PC-3 (cell line): ENCODE results near the gene CUL4A. TPM values are rescaled to one million over a fixed set of nuclear protein-coding genes. Genes with fewer than 3 reads are reported as not detected.

ENCODE experiments used
- ATAC-seq: fragments of 200-7000 bp; cut with Tn5 transposase; 2 replicates; pipeline ENCODE4 v1.9.1; 2020; ENCODE audit warnings: mild to moderate bottlenecking, moderate library complexity
- BruUV-seq: library from RNA; stranded (reverse); fragments of 400-500 nt; replicated peaks from 2 replicates; lab custom pipeline; 2021; lab: Mats Ljungman, UMichigan
- CTCF ChIA-PET: fragments of 300-600 bp; sonication (Branson Sonifier 250); formaldehyde crosslinking; loops from one replicate; lab custom pipeline; 2022; ENCODE audit warnings: antibody characterized with exemption; lab: Charles Lee
- POLR2A ChIA-PET: fragments of 300-600 bp; sonication (Branson Sonifier 250); formaldehyde crosslinking; loops from one replicate; lab custom pipeline; 2022; ENCODE audit warnings: antibody characterized with exemption; ENCODE audit not compliant: unreplicated experiment; lab: Charles Lee
- DNase-seq: peaks from one replicate; pipeline ENCODE4 v3.0.0-alpha.2; 2015
- H2AFZ ChIP-seq: fragments of 300-600 bp; sonication (generic); 2 replicates; pipeline ENCODE4 v1.6.0; 2016; ENCODE audit warnings: antibody characterized with exemption, low read length
- H3F3A ChIP-seq: fragments of 300-600 bp; sonication (generic); one replicate; pipeline ENCODE4 v1.6.0; 2017; ENCODE audit warnings: antibody characterized with exemption, low read length, control low read depth, mild to moderate bottlenecking; ENCODE audit not compliant: unreplicated experiment
- H3K27ac ChIP-seq: fragments of 300-600 bp; sonication (generic); 2 replicates; pipeline ENCODE4 v1.5.1; 2016; ENCODE audit warnings: mild to moderate bottlenecking, low read length
- H3K27me3 ChIP-seq: fragments of 300-600 bp; sonication (generic); 2 replicates; pipeline ENCODE4 v1.6.1; 2016; ENCODE audit warnings: low read length, mixed read lengths
- H3K36me3 ChIP-seq: fragments of 300-600 bp; sonication (generic); 2 replicates; pipeline ENCODE4 v1.6.1; 2016; ENCODE audit warnings: low read depth, mixed run types, low read length, mixed read lengths
- H3K4me1 ChIP-seq: fragments of 300-600 bp; sonication (generic); 2 replicates; pipeline ENCODE4 v1.5.1; 2016; ENCODE audit warnings: low read length; ENCODE audit not compliant: insufficient read depth
- H3K4me2 ChIP-seq: fragments of 300-600 bp; sonication (generic); 2 replicates; pipeline ENCODE4 v1.6.0; 2016; ENCODE audit warnings: low read length
- H3K4me3 ChIP-seq: fragments of 300-600 bp; sonication (generic); 2 replicates; pipeline ENCODE4 v1.5.1; 2016; ENCODE audit warnings: mild to moderate bottlenecking, low read length, mixed read lengths
- H3K79me2 ChIP-seq: fragments of 300-600 bp; sonication (generic); 2 replicates; pipeline ENCODE4 v1.6.1; 2017; ENCODE audit warnings: low read length, mixed read lengths
- H3K9ac ChIP-seq: fragments of 300-600 bp; sonication (generic); 2 replicates; pipeline ENCODE4 v1.6.0; 2016; ENCODE audit warnings: mild to moderate bottlenecking, low read length
- H3K9me2 ChIP-seq: fragments of 300-600 bp; sonication (generic); replicated peaks from 2 replicates; pipeline ENCODE4 v1.6.1; 2016; ENCODE audit warnings: mixed run types, low read length, mixed read lengths
- H3K9me3 ChIP-seq: fragments of 300-600 bp; sonication (generic); 2 replicates; pipeline ENCODE4 v1.6.1; 2016; ENCODE audit warnings: low read length, mixed read lengths
- H4K20me1 ChIP-seq: fragments of 300-600 bp; sonication (generic); 2 replicates; pipeline ENCODE4 v1.6.1; 2016; ENCODE audit warnings: low read length, mixed read lengths
- CTCF ChIP-seq: fragments of 300-600 bp; sonication (generic); conservative IDR thresholded peaks from 2 replicates; pipeline ENCODE4 v1.5.1; 2017; ENCODE audit warnings: antibody characterized with exemption, low read depth, mild to moderate bottlenecking, low read length
- EZH2 ChIP-seq: fragments of 300-600 bp; sonication (generic); IDR thresholded peaks from one replicate; pipeline ENCODE4 v1.6.1; 2017; ENCODE audit warnings: antibody characterized with exemption, mild to moderate bottlenecking, low read length; ENCODE audit not compliant: unreplicated experiment
- EZH2phosphoT487 ChIP-seq: fragments of 300-600 bp; sonication (generic); IDR thresholded peaks from 2 replicates; pipeline ENCODE4 v1.6.1; 2018; ENCODE audit warnings: mild to moderate bottlenecking, antibody characterized with exemption, low read length, borderline replicate concordance
- intact Hi-C: fragments of 100-400 bp; cut with micrococcal nuclease; formaldehyde crosslinking; loops from 2 replicates; pipeline ENCODE4 v1.9.0; 2023
- total RNA-seq: library from RNA; depleted of rRNA; stranded (reverse); fragments of >200 nt; gene quantifications from 2 replicates; pipeline ENCODE4 v1.2.3, GENCODE V29; 2014

CUL4A gene
- total RNA-seq, 1 experiment from 2014 or later, result 82.4 TPM

DNA sequence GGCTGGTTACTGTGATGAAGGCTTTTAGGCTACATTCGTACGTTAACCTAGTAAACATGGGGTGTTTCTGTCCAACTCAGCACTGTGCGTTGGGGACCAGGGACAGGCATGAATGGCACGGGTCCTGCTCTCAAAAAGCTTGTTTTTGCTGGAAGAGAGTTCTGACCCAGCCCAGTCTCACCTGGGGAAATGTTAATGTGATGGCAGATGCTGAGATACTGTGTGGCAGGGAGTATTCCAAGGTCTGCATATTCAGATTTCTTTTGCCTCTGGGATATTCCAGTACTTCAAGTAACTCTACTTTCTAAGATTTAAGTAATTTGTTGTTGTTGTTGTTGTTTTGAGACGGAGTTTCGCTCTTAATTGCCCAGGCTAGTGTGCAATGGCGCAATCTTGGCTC, 13.7 kb downstream of the CUL4A start:
- Histone ChIP-seq H4K20me1 (no peaks in the 10 kb centered on the region), H3K36me3 (peaks cover 3% of the 10 kb centered on the region; the same call in 1 of the 2 replicates), H3K27ac (no peak overlapping the region), H3K9me2 (no peaks in the 10 kb centered on the region), H2AFZ (no peak overlapping the region), H3K4me1 (no peaks in the 10 kb centered on the region), H3K79me2 (peaks cover 56% of the 10 kb centered on the region), H3K27me3 (no peaks in the 10 kb centered on the region), H3F3A (no peaks in the 10 kb centered on the region), H3K4me2 (no peak overlapping the region), H3K9ac (no peak overlapping the region), H3K9me3 (no peaks in the 10 kb centered on the region), H3K4me3 (no peak overlapping the region)
- DNase-seq (no peak), ATAC-seq (no peak)
- intact Hi-C loops, result no loop called here
- CTCF ChIA-PET, result no interaction called here
- BruUV-seq, result no TSS peak
- TF ChIP-seq EZH2, result no peak
- no peak for TF ChIP-seq CTCF
- TF ChIP-seq EZH2phosphoT487, result no peak
- POLR2A ChIA-PET, result no interaction called here

GRCh38 chr13:113224486-113224885, 15.1 kb downstream of the CUL4A start:
- H3K36me3 ChIP-seq, result peaks cover 3% of the 10 kb centered on the region; the same call in 1 of the 2 replicates
- H3K9ac ChIP-seq, result no peak overlapping the region
- H3K4me3 ChIP-seq, result no peak overlapping the region
- H4K20me1 ChIP-seq, result no peaks in the 10 kb centered on the region
- H3K4me2 ChIP-seq, result no peak overlapping the region
- ChIA-PET POLR2A (no interaction called here), CTCF (no interaction called here)
- H3F3A ChIP-seq, result no peaks in the 10 kb centered on the region
- DNase-seq (no peak), ATAC-seq (no peak)
- intact Hi-C loops, result no loop called here
- H2AFZ ChIP-seq, result no peak overlapping the region
- no peaks in the 10 kb centered on the region for H3K27me3 ChIP-seq
- H3K27ac ChIP-seq, result no peak overlapping the region
- no peaks in the 10 kb centered on the region for H3K9me2 ChIP-seq
- H3K79me2 ChIP-seq, result peaks cover 42% of the 10 kb centered on the region
- no peaks in the 10 kb centered on the region for H3K9me3 ChIP-seq
- no TSS peak for BruUV-seq
- TF ChIP-seq CTCF (no peak), EZH2phosphoT487 (no peak), EZH2 (no peak)
- no peaks in the 10 kb centered on the region for H3K4me1 ChIP-seq

GRCh38 chr13:113225515-113225914, 16.1 kb downstream of the CUL4A start:
- Histone ChIP-seq H3K4me3 (no peak overlapping the region), H3K27ac (no peak overlapping the region), H3K4me2 (no peak overlapping the region), H3F3A (no peaks in the 10 kb centered on the region), H3K36me3 (peaks cover 3% of the 10 kb centered on the region; the same call in 1 of the 2 replicates), H3K79me2 (peaks cover 31% of the 10 kb centered on the region), H3K9me3 (no peaks in the 10 kb centered on the region), H4K20me1 (no peaks in the 10 kb centered on the region), H3K27me3 (no peaks in the 10 kb centered on the region), H2AFZ (no peak overlapping the region), H3K9me2 (no peaks in the 10 kb centered on the region), H3K4me1 (no peaks in the 10 kb centered on the region), H3K9ac (no peak overlapping the region)
- DNase-seq (no peak), ATAC-seq (no peak)
- ChIA-PET POLR2A (no interaction called here), CTCF (no interaction called here)
- no TSS peak for BruUV-seq
- TF ChIP-seq EZH2, result no peak
- intact Hi-C loops, result no loop called here
